Adrenal gland (tissue), 5 donors: Measurements from ENCODE around the gene SOX1.

Source experiments
- POLR2A ChIP-seq, 2 donors: fragments of 450-650 bp; IDR thresholded peaks; one replicate each; pipeline ENCODE4 v1.6.1; 2017; ENCODE audit warnings: antibody characterized with exemption in 2 of 2, mild to moderate bottlenecking in 2 of 2, moderate library complexity in 1 of 2
- TF ChIP-seq, protein P1 (sequence below), 6 experiments: fragments of 450-650 bp in 4 of 6; fragments of 200-600 bp in 2 of 6; sonication (generic) in 1 of 6; IDR thresholded peaks; 1 replicate in 5 of 6; 2 replicates in 1 of 6; pipeline versions ENCODE4 v1.5.1 to v1.8.0; 2016 to 2021; ENCODE audit warnings: antibody characterized with exemption in 6 of 6, mild to moderate bottlenecking in 2 of 6, moderate library complexity in 1 of 6
- donor health status: DM: no; HTN: no; CAD: no.

DNA sequence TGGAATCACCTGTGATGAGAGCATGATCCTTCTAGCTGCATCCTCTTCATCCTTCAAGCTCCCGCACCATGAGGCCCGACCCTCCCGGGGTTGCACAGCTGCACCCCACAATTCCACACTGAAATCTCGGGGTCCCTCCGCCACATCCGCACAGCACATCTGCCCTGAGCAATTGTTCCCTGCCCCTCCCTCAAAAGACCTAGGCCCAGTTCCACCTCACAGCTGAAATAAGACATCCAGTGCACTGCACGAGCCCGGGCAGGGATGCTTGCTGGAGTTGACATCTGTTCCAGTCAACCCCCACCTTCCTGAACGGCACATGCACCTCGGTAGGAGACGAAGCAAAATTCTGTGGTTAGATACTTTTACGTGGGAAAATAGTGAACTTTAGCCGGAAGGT is 14.7 kb upstream of the SOX1 start:
- no peak for TF ChIP-seq POLR2A (IDR thresholded peaks at IDR 0.05)
- TF ChIP-seq, protein P1, sequence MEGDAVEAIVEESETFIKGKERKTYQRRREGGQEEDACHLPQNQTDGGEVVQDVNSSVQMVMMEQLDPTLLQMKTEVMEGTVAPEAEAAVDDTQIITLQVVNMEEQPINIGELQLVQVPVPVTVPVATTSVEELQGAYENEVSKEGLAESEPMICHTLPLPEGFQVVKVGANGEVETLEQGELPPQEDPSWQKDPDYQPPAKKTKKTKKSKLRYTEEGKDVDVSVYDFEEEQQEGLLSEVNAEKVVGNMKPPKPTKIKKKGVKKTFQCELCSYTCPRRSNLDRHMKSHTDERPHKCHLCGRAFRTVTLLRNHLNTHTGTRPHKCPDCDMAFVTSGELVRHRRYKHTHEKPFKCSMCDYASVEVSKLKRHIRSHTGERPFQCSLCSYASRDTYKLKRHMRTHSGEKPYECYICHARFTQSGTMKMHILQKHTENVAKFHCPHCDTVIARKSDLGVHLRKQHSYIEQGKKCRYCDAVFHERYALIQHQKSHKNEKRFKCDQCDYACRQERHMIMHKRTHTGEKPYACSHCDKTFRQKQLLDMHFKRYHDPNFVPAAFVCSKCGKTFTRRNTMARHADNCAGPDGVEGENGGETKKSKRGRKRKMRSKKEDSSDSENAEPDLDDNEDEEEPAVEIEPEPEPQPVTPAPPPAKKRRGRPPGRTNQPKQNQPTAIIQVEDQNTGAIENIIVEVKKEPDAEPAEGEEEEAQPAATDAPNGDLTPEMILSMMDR (IDR thresholded peaks at IDR 0.05): no peak
